HepG2 (cell line): ENCODE measurements around the gene RBM28.

ENCODE experiments used
- BRCA1 ChIP-seq: sonication (generic); formaldehyde crosslinking; IDR thresholded peaks from 2 replicates; pipeline ENCODE4 v1.4.0; 2020; ENCODE audit warnings: missing genetic modification reagents
- CBX1 ChIP-seq: IDR thresholded peaks from one replicate; pipeline ENCODE4 v1.6.1; 2016; ENCODE audit warnings: antibody characterized with exemption, low read depth
- EZH2 ChIP-seq: conservative IDR thresholded peaks from 2 replicates; pipeline ENCODE4 v1.6.1; 2012; ENCODE audit warnings: mild to moderate bottlenecking, low read depth, low read length, moderate library complexity
- GPBP1L1 ChIP-seq: sonication (generic); formaldehyde crosslinking; IDR thresholded peaks from 2 replicates; pipeline ENCODE4 v1.5.0; 2020; ENCODE audit warnings: mild to moderate bottlenecking, missing genetic modification reagents
- HDAC2 ChIP-seq: sonication (generic); formaldehyde crosslinking; IDR thresholded peaks from 2 replicates; pipeline ENCODE4 v1.4.0; 2020; ENCODE audit warnings: missing genetic modification reagents
- MTF1 ChIP-seq: sonication (generic); formaldehyde crosslinking; IDR thresholded peaks from 2 replicates; pipeline ENCODE4 v1.5.0; 2020; ENCODE audit warnings: missing genetic modification reagents
- POLR2A ChIP-seq, 2 experiments: IDR thresholded peaks; 2 replicates each; pipeline ENCODE4 v1.6.1; 2011; ENCODE audit warnings: low read depth in 2 of 2, low read length in 2 of 2, mild to moderate bottlenecking in 1 of 2, moderate library complexity in 1 of 2; ENCODE audit not compliant: insufficient read depth in 1 of 2
- POLR2AphosphoS5 ChIP-seq: IDR thresholded peaks from 2 replicates; pipeline ENCODE4 v1.6.1; 2012; ENCODE audit warnings: low read depth, low read length
- RBAK ChIP-seq: sonication (generic); formaldehyde crosslinking; IDR thresholded peaks from 2 replicates; pipeline ENCODE4 v1.5.1; 2020; ENCODE audit warnings: mild to moderate bottlenecking, missing genetic modification reagents
- TAF1 ChIP-seq: sonication (generic); formaldehyde crosslinking; IDR thresholded peaks from 2 replicates; pipeline ENCODE4 v1.4.0; 2020; ENCODE audit warnings: missing genetic modification reagents
- ZNF292 ChIP-seq: sonication (generic); formaldehyde crosslinking; IDR thresholded peaks from 2 replicates; pipeline ENCODE4 v1.8.1; 2022; ENCODE audit warnings: mild to moderate bottlenecking, low read depth, missing genetic modification reagents, borderline replicate concordance
- ZNF570 ChIP-seq: sonication (generic); formaldehyde crosslinking; IDR thresholded peaks from 2 replicates; pipeline ENCODE4 v1.4.0; 2020; ENCODE audit warnings: mild to moderate bottlenecking, missing genetic modification reagents, borderline replicate concordance

DNA sequence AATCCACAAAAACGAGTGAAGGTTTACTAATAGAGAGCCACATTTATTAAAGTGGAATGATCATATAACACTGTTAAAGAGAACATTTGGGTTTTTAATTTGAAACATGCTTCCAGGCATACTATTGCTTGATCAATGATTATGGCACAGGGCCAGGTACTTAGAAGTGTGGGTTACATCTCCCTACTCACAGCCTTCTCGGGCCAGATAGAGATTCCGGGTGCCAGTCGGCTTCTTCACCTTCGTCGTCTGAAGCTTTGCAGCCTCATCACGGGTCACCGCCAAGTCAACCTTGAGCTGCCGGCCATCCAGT, 19.4 kb downstream of the RBM28 start:
- TF ChIP-seq POLR2AphosphoS5 (no peak), RBAK (CRISPR knock-in tag) (no peak), MTF1 (CRISPR knock-in tag) (no peak), HDAC2 (CRISPR knock-in tag) (no peak), ZNF292 (CRISPR knock-in tag) (no peak), ZNF570 (CRISPR knock-in tag) (no peak), EZH2 (no peak), GPBP1L1 (CRISPR knock-in tag) (no peak), CBX1 (no peak), TAF1 (CRISPR knock-in tag) (no peak), BRCA1 (CRISPR knock-in tag) (no peak), POLR2A (IDR thresholded peaks at IDR 0.05; ENCODE audit: insufficient read depth in 1 of 2, low read depth in 2 of 2, low read length in 2 of 2) (no peak)
